ENCODE measurements around the gene TES. TPM values are rescaled to one million over a fixed set of nuclear protein-coding genes. Genes with fewer than 3 reads are reported as not detected.

Gene TES
- total RNA-seq, 4 donors from 2014 or later, result 24.7 to 33.1 (median 31.6) TPM

DNA sequence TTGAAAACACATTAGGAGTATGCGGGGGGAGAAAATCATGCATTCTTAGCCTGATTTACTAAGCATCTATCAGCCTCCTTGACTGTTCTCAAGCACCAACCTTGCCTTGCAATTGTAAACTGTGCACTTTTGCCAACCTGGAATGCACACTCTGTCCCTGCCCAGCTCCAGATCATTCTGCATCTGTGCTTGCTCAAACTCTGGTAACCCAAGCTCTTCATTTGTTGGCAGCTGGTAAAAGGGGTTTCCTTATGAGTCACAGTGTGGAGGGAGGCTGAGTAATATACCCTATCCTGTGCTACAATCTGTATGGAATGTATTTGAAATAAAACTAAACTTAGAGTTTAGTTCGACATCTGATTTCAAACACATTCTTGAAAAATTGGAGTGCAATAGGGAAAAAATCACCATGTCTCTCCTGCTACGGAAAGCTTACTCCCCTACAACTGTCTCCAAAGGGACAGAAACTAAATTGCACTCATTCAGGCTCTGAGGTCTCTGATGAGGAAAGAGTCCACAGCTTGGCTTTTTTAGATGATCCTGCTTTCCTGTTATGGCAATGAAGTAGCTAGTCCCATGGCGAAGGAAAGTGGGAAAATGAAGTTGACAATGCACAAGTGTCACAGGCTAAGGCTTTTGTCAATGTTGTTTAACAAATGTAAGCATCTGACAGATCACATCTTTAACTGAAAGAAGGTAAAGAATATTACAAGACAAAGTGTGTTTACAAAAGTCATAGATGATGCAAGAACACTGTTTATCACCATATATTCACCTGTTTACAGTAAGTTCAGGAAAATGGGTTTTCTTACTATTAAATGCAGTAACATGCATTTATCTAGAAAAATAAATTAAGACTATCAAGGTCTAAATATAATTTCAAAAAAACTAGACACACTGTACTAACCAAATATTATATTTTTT is 61.9 kb downstream of the TES start:
- TF ChIP-seq, protein P1, sequence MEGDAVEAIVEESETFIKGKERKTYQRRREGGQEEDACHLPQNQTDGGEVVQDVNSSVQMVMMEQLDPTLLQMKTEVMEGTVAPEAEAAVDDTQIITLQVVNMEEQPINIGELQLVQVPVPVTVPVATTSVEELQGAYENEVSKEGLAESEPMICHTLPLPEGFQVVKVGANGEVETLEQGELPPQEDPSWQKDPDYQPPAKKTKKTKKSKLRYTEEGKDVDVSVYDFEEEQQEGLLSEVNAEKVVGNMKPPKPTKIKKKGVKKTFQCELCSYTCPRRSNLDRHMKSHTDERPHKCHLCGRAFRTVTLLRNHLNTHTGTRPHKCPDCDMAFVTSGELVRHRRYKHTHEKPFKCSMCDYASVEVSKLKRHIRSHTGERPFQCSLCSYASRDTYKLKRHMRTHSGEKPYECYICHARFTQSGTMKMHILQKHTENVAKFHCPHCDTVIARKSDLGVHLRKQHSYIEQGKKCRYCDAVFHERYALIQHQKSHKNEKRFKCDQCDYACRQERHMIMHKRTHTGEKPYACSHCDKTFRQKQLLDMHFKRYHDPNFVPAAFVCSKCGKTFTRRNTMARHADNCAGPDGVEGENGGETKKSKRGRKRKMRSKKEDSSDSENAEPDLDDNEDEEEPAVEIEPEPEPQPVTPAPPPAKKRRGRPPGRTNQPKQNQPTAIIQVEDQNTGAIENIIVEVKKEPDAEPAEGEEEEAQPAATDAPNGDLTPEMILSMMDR (IDR thresholded peaks at IDR 0.05; ENCODE audit: low read depth), result no peak

DNA sequence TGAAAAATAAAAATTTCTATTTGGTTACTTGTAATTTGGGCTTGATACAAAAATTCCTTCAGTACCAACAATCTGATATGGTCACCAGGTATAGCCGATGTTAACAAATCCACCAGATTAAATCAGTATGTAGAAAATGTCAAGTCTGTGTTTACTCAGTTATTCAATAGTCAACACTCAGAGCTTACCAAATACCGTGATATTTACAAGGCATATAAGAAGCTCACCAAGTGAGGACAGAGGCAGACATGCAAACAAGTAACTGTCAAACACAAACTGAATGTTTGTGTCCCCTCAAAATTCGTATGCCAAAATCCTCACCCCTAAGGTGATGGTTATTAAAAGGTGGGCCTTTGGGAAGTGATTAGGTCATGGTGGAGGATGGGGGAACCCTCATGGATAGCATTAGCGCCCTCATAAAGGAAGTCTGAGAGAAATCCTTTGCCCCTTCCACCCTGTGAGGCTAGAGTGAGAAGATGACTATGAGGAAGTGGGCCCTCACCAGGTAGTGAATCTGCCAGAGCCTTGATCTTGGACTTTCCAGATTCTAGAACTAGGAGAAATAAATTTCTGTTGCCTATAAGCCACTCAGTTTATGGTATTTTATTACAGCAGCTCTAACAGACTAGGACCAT is 63.1 kb downstream of the TES start:
- TF ChIP-seq, protein P1 (IDR thresholded peaks at IDR 0.05; ENCODE audit: low read depth), result no peak

DNA sequence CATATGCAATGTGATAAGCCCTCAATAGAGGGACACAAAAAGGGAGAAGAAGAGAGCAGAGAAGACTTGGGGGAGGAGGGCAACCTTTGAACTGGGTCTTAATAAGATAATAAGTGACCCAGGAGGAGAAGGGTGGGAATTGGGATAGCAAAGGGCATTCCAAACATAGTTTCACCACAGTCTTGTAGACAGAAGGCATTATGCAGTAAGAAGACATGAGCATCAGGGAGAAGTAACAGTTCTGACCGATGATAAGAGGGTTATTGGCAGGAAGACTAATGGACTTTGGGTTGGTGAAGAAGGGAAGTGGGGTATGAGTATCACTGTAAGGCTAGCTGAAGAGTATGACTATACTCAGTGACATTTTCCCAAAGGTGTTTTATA is 63.6 kb downstream of the TES start:
- TF ChIP-seq, protein P1 (IDR thresholded peaks at IDR 0.05; ENCODE audit: low read depth), result no peak

DNA sequence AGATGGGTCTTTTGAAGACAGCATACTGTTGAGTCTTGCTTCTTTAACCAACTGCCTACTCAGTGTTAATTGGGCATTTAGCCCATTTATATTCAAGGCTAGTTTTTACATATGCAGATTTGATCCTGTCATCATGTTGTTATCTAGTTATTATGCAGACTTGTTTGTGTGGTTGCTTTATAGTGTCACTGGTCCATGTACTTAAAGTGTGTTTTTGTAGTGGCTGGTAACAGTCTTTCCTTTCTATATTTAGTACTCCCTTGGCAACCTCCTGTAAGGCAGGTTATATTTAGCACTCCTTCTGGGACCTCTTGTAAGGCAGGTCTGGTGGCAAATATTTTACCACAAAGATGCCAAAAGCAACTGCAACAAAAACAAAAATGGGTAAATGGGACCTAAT is 66.7 kb downstream of the TES start:
- TF ChIP-seq, protein P1 (IDR thresholded peaks at IDR 0.05; ENCODE audit: low read depth), result no peak

DNA sequence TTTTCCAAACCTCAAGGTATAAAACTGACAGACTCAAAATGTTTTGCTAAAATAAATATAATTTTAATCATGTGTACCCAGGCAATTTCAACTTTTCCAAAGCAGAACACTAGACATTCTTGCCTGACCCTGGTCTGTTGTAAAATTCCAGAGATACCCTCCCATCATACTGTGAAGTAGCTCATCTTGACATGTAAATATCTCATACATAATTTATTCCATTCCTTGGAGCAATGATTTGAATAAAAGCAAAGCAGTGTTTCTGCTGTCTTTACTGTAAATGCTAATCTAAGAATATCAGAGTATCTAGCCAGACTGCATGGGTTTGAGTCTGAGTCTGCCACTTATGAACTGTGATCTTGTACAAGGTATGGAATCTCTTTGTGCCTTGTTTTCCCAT is 68.9 kb downstream of the TES start:
- TF ChIP-seq, protein P1 (IDR thresholded peaks at IDR 0.05; ENCODE audit: low read depth), result no peak

DNA sequence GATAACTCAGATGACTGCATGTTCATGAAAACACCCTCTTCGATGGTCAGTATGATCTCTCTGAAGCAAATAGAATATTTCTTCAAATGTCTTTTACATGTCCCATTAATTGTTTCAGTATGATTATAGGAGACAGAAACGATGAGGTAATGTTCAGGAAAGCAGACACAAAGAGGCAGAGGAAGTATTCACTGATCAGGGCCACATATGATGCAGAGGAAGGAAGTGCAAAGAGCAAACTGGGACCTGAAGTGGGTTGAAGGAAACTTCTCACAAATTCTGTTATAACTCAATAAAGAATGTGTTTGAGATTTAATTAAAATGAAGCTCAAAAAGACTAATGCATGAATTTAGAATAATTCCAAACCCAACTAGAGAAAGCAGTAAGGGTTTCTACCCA is 70.5 kb downstream of the TES start:
- TF ChIP-seq, protein P1 (IDR thresholded peaks at IDR 0.05; ENCODE audit: low read depth), result no peak

DNA sequence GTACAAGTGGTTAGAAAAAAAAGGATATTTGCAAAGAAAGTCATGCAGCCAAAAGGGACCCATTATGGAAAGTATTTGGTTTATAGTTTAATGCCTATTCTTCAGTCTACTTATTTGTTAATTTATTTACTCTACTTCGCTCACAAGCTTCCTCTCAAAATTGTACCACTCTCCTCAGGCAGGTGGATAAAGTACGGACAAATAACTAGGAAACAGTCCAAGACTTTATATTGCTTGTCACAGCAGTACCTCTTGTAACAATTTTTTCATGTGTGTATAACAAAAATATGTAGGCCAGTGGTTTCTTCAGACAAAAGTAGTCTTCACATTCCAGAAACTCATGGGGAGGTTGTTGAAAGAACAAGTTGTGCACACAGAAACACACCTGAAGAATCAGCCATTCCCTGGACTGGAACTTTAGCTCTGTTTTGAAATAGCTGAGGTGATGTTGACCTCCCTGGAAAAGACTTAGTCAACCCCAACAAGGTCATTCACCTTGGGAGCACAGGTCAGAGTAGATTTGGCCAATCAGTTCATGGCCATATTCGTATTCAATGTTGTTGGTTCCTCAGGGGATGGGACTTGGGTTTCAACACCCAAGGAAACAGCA is 73.4 kb downstream of the TES start:
- TF ChIP-seq, protein P1 (IDR thresholded peaks at IDR 0.05; ENCODE audit: low read depth), result no peak
